Heart right ventricle (tissue), 16 donors: ENCODE data around the gene ABHD12. TPM values are rescaled to one million over a fixed set of nuclear protein-coding genes. Genes with fewer than 3 reads are reported as not detected.

Experiments
- ATAC-seq, 8 donors: fragments of 200-7000 bp; cut with Tn5 transposase; one replicate each; pipeline ENCODE4 v1.9.1; 2020; ENCODE audit warnings: mild to moderate bottlenecking in 8 of 8, moderate library complexity in 8 of 8, moderate number of reproducible peaks in 1 of 8
- DNase-seq, 2 donors: peaks; one replicate each; pipeline ENCODE4 v3.0.0-alpha.2; 2020
- H3K27ac ChIP-seq, 10 donors: fragments of 200-600 bp; sonication (generic) in 2 of 10; one replicate each; pipeline versions ENCODE4 v1.5.0 to v1.8.0; 2020 to 2022; ENCODE audit warnings: mild to moderate bottlenecking in 3 of 10
- H3K27me3 ChIP-seq, 7 donors: fragments of 200-600 bp; one replicate each; pipeline ENCODE4 v1.8.0; 2021 to 2022; ENCODE audit warnings: mild to moderate bottlenecking in 2 of 7
- H3K36me3 ChIP-seq, 9 donors: fragments of 200-600 bp; sonication (generic) in 1 of 9; one replicate each; pipeline versions ENCODE4 v1.5.0 to v1.8.0; 2020 to 2022; ENCODE audit warnings: mild to moderate bottlenecking in 2 of 9
- H3K4me1 ChIP-seq, 9 donors: fragments of 200-600 bp; sonication (generic) in 1 of 9; one replicate each; pipeline versions ENCODE4 v1.5.0 to v1.8.0; 2020 to 2022; ENCODE audit warnings: mild to moderate bottlenecking in 4 of 9
- H3K4me3 ChIP-seq, 10 donors: fragments of 200-600 bp; sonication (generic) in 2 of 10; one replicate each; pipeline versions ENCODE4 v1.5.0 to v1.8.0; 2020 to 2022; ENCODE audit warnings: mild to moderate bottlenecking in 7 of 10, moderate library complexity in 2 of 10
- H3K9me3 ChIP-seq, 11 donors: fragments of 200-600 bp in 10 of 11; sonication (generic) in 2 of 11; one replicate each; pipeline versions ENCODE4 v1.5.0 to v1.8.0; 2013 to 2022; ENCODE audit warnings: mild to moderate bottlenecking in 2 of 11, control low read depth in 1 of 11, moderate library complexity in 1 of 11
- CTCF ChIP-seq, 9 donors: fragments of 200-600 bp; sonication (generic) in 2 of 9; IDR thresholded peaks; one replicate each; pipeline versions ENCODE4 v1.5.0 to v1.8.0; 2021 to 2022; ENCODE audit warnings: antibody characterized with exemption in 9 of 9, mild to moderate bottlenecking in 5 of 9, moderate library complexity in 1 of 9
- WGBS, 2 donors: extraction: QIAGEN DNeasy Blood & Tissue Kit; methylation state at CpG; one replicate each; pipeline ENCODE4 v1.1.7; 2013; ENCODE audit warnings: inconsistent platforms in 1 of 2; 5-methylcytosine and 5-hydroxymethylcytosine counted together
- intact Hi-C, 10 donors: fragments of 100-400 bp; cut with DNase I; formaldehyde crosslinking; loops; one replicate each; pipeline versions ENCODE4 v1.11.1 to v1.14.2; 2022
- polyA plus RNA-seq, 2 donors: library from polyadenylated mRNA; stranded (reverse); fragments of 200-250 nt; gene quantifications; one replicate each; pipeline ENCODE4 v1.2.3, GENCODE V29; 2013
- total RNA-seq, 10 donors: library from RNA; stranded (reverse); fragmentation: NEBNext Ultra II Directional in 3 of 10; extraction: Animal tissue kit (Norgen Biotek cat#: 25700) in 3 of 10; gene quantifications; one replicate each; pipeline versions ENCODE4 v1.2.1 to v1.2.4, GENCODE V29; 2021 to 2023
- donor health status: Arrhythmogenic right ventricular cardiomyopathy.
- donor health status: ischemic (EF 13 %, LVEDD 7.1; RV severe dilation, severe dysfunction).
- donor health status: healthy with polysubstance abuse.
- donor health status: DM: no; HTN: yes; CAD: no.
- donor health status: DM: no; HTN: no; CAD: no.
- donor health status: ischemic (EF 25% LVEDD 6.9; RV normal size, moderate dysfunction).
- donor health status: ischemic (EF 25% LVEDD 5.7; RV mildly dilated, moderate dysfunction).
- donor health status: healthy.
- donor health status: DM: yes; HTN: yes; CAD: no.
- donor health status: Ischemic cardiomyopathy.
- donor health status: ischemic (EF 35%, LVEDD 5.7; RV mildly dilated, moderate dysfunction).
- donor health status: nonischemic (EF 11% LVEDD 7.7; RV severe dilation, severe dysfunction).
- donor health status: DM: yes; HTN: yes; CAD: no.
- donor health status: PGD.
- donor health status: ischemic (EF 29% LVEDD 5.4; RV normal size, mild dysfunction).
- donor health status: nonischemic (EF 23%, LVEDD 6.1; RV moderate dilation, normal function).

ABHD12 gene
- total and polyA plus RNA-seq, 12 donors, result 21.1 to 41.3 (median 28.1) TPM

GRCh38 chr20:25294459-25295385, 95.9 kb downstream of the ABHD12 start:
- Histone ChIP-seq H3K4me3 (no peak overlapping the region), H3K4me1 (peaks cover 24 to 73% (median 44%) of the 10 kb centered on the region in 9 donors), H3K9me3 (no peaks in the 10 kb centered on the region), H3K27ac (peak overlapping the region; percentile 29 to 85 (median 67)), H3K27me3 (no peaks in the 10 kb centered on the region), H3K36me3 (peaks cover 0 to 90% (median 37%) of the 10 kb centered on the region in 9 donors)
- TF ChIP-seq CTCF (IDR thresholded peaks at IDR 0.05), result peak; percentile 36 to 80 (median 63)
- peak in 1 of 2 donors; percentile 54 for DNase-seq
- peak; percentile 19 to 54 (median 44) for ATAC-seq
- intact Hi-C loops, result loop anchor here in 7 of 10 donors (5.0 to 10.0 kb wide), 5 partner anchors 42 to 300 kb away; partner anchors contain the start of genes APMAP (in 1 of the 7) and ENTPD6 (in 1 of the 7)
- WGBS, 2 donors, result 44 to 52% methylated on average over 22 of the region's 22 CpGs

GRCh38 chr20:25293910-25294458, 96.7 kb downstream of the ABHD12 start:
- Histone ChIP-seq H3K36me3 (peaks cover 0 to 91% (median 39%) of the 10 kb centered on the region in 9 donors), H3K27me3 (no peaks in the 10 kb centered on the region), H3K27ac (peak overlapping the region in 8 of 10 donors; percentile 26 to 85 (median 72)), H3K9me3 (no peaks in the 10 kb centered on the region), H3K4me3 (no peak overlapping the region), H3K4me1 (peaks cover 24 to 73% (median 45%) of the 10 kb centered on the region in 9 donors)
- 73 to 82% methylated on average over 13 of the region's 13 CpGs for WGBS, 2 donors
- DNase-seq (no peak), ATAC-seq (no peak)
- TF ChIP-seq CTCF (IDR thresholded peaks at IDR 0.05), result no peak
- intact Hi-C loops, result loop anchor here in 5 of 10 donors (5.0 to 10.0 kb wide), 3 partner anchors 99 to 299 kb away; partner anchors contain the start of genes APMAP (in 1 of the 5) and ENTPD6 (in 1 of the 5)

- TF ChIP-seq CTCF (IDR thresholded peaks at IDR 0.05), result no peak
- peak overlapping the region in 7 of 10 donors; percentile 15 to 85 (median 74) for H3K27ac ChIP-seq
- 44 to 58% methylated on average over 10 of the region's 10 CpGs for WGBS, 2 donors
- no peaks in the 10 kb centered on the region for H3K9me3 ChIP-seq
- H3K36me3 ChIP-seq, result peaks cover 0 to 91% (median 43%) of the 10 kb centered on the region in 9 donors
- peaks cover 24 to 73% (median 45%) of the 10 kb centered on the region in 9 donors for H3K4me1 ChIP-seq
- no peaks in the 10 kb centered on the region for H3K27me3 ChIP-seq
- peak in 2 of 8 donors; percentile 0 to 1 for ATAC-seq
- DNase-seq, result no peak
- H3K4me3 ChIP-seq, result no peak overlapping the region
- intact Hi-C loops, result loop anchor here in 5 of 10 donors (5.0 to 10.0 kb wide), 3 partner anchors 99 to 299 kb away; partner anchors contain the start of genes APMAP (in 1 of the 5) and ENTPD6 (in 1 of the 5)
Observed at GRCh38 chr20:25293507-25293906, 97.1 kb downstream of the ABHD12 start.
